ENCODE results near the gene SAMD4B. TPM values are rescaled to one million over a fixed set of nuclear protein-coding genes. Genes with fewer than 3 reads are reported as not detected.
A peak's percentile ranks its signal among the peaks of the same experiment; 100 is the strongest.

Gene SAMD4B
- total RNA-seq, 2 donors from 2014 or later = 41.5 to 77.8 TPM

DNA sequence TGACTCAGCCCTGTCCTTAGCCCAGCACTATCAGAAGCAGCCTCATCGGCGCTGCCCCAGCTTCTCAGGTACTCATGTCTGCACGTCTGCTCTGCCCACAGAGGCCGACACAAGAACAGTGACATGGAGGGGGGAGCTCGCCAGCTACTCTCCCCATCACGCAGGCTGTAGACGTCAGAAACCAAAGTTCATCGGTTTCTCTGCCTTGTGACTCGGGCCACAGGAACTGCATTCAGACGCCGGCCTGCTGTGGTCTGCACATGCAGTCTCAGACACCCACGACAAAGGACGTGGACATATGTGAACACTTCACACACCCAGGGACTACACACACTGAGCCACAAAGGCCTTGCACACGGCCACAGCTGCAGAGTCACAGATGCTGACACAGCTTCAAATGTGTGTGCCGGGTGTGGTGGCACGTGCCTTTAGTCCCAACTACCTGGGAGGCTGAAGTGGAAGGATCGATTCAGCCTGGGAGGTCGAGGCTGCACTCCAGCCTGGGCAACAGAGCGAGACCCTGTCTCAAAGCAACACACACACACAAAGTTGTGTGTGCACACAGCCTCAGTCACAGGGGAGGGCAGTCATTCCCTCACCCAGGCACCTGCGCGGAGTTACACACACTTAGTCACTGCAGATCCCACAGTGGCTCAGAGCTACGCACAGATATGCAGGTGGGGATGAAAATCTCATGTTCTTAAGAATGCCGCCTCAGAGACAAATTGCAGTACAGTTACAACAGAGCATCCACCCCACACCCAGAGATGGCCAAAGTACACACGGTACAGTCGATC is 59.5 kb downstream of the SAMD4B start:
- intact Hi-C loops (cut with DNase I) = no loop called here
- Histone ChIP-seq H3K27me3 (no peaks in the 10 kb centered on the region), H3K4me3 (no peak overlapping the region), H3K27ac (peak overlapping the region; percentile 91 to 98 (median 96)), H3K36me3 (replicated peaks in 1 of 2; ENCODE audit: insufficient read depth in 1 of 2, low read depth in 2 of 2) (no peaks in the 10 kb centered on the region), H3K9me3 (no peaks in the 10 kb centered on the region), H3K4me1 (peaks cover 52% of the 10 kb centered on the region)
- 44 to 55% methylated on average over 4 to 25 of the region's 25 CpGs for WGBS, 2 donors
- ATAC-seq (no peak), DNase-seq (peak in 3 of 4 donors; percentile 54 to 79 (median 56))
- TF ChIP-seq, protein P1, sequence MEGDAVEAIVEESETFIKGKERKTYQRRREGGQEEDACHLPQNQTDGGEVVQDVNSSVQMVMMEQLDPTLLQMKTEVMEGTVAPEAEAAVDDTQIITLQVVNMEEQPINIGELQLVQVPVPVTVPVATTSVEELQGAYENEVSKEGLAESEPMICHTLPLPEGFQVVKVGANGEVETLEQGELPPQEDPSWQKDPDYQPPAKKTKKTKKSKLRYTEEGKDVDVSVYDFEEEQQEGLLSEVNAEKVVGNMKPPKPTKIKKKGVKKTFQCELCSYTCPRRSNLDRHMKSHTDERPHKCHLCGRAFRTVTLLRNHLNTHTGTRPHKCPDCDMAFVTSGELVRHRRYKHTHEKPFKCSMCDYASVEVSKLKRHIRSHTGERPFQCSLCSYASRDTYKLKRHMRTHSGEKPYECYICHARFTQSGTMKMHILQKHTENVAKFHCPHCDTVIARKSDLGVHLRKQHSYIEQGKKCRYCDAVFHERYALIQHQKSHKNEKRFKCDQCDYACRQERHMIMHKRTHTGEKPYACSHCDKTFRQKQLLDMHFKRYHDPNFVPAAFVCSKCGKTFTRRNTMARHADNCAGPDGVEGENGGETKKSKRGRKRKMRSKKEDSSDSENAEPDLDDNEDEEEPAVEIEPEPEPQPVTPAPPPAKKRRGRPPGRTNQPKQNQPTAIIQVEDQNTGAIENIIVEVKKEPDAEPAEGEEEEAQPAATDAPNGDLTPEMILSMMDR (IDR thresholded peaks at IDR 0.05) = no peak
- peak in 2 of 3 donors; percentile 32 to 53 for TF ChIP-seq POLR2A (IDR thresholded peaks at IDR 0.05)

DNA sequence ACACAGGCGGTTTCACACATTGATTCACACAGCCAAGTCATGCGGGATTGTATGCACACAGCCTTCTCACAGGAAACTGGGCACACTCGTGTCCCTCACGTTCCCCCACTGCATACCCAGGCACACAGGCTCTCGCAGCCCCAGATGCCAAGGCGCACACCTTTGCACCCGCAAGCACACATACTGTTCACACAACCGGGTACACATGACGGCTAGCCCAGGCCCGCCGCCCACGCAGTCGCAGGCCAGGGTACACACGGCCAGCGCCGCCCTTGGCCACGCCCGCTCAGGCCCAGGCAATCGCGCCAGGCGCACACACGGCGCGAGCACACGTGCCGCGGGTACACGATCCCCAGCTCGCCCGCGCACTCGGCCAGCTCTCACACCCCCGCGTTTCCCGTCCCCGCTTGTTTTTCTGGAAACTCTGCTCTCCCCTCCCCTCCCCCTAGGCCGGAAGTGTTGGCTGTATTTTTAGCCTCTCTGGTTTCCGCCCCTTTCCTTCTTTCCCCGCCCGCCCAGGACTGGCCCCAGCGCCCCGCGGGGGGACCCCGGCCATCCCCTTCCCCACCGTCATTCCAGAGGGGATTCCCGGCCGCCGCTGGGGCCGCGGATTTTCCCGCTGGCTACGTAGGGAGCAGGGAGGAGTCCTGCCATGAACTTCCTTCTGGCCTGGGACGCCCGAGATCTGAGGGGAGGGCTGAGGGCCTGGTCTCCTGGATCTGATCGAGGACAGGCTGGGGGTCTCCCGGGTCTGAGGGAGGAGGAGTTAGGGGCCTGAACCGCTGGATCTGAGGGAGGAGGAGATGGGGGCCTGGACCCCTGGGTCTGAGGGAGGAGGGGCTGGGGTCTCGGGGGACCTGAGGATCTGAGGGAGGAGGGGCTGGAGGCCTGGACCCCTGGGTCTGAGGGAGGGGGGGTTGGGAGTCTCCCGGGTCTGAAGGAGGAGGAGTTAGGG is 60.4 kb downstream of the SAMD4B start:
- H3K27me3 ChIP-seq = no peaks in the 10 kb centered on the region
- H3K27ac ChIP-seq = peak overlapping the region; percentile 91 to 98 (median 96)
- peak; percentile 90 to 95 (median 92) for DNase-seq
- TF ChIP-seq, protein P1 (IDR thresholded peaks at IDR 0.05) = no peak
- TF ChIP-seq POLR2A (IDR thresholded peaks at IDR 0.05) = peak; percentile 28 to 64 (median 59)
- H3K9me3 ChIP-seq = no peaks in the 10 kb centered on the region
- peak; percentile 49 for ATAC-seq
- 1% methylated on average over 31 to 59 of the region's 59 CpGs for WGBS, 2 donors
- peaks cover 44% of the 10 kb centered on the region for H3K4me1 ChIP-seq
- H3K4me3 ChIP-seq = no peak overlapping the region
- H3K36me3 ChIP-seq (replicated peaks in 1 of 2; ENCODE audit: insufficient read depth in 1 of 2, low read depth in 2 of 2) = no peaks in the 10 kb centered on the region
- intact Hi-C loops (cut with DNase I) = no loop called here

DNA sequence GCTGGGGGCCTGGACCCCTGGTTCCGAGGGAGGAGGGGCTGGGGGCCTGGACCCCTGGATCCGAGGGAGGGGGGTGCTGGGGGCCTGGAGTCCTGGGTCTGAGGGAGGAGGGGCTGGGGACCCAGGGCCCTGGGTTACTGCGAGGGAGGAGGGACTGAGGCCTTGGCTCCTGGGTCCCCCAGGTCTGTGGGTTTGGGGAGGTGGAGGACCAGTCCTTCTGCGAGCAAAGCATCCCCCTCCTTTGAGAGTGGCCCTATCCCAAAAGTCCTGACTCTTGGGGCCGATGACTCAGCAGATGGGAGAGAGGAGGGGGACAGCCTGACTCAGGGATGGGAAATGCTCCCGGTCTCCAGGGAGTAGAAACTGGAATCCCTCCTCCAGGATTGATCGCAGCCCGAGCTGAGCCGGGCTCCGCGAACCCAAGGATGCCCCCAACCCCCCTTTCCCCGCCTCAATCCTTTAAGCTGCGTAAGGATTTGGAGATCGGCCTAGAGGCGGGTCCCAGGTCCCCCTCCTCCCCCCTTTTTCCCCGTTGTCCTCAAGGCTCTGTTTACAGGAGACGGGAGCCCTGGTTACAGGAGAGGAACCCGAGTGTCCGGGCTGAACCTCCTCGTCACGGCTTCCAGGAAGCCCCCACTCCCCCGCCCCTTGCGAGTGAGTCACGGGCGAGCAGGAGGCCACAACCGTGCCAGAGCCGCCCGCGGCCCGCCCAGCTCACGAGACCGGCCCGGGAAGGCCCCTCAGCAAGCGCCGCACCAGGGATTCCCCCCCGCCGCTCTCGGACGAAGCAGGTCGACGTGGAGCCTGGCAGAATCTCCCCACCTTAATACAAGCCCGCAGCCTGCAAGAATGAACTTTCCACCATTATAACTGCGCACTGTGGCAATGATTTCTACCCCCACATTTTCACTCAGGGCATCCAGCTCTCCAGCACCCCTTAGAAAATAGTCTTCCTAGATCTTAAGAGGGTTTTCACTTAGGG is 61.4 kb downstream of the SAMD4B start:
- WGBS, 2 donors = 36 to 46% methylated on average over 18 to 42 of the region's 43 CpGs
- no peaks in the 10 kb centered on the region for H3K36me3 ChIP-seq (replicated peaks in 1 of 2; ENCODE audit: insufficient read depth in 1 of 2, low read depth in 2 of 2)

More for the DNA sequence above, 61.4 kb downstream of the SAMD4B start:
- ATAC-seq (peak; percentile 38), DNase-seq (peak; percentile 81 to 96 (median 88))
- intact Hi-C loops (cut with DNase I) = no loop called here
- Histone ChIP-seq H3K4me3 (no peak overlapping the region), H3K9me3 (no peaks in the 10 kb centered on the region), H3K27ac (peak overlapping the region; percentile 91 to 98 (median 96)), H3K27me3 (no peaks in the 10 kb centered on the region), H3K4me1 (peaks cover 44% of the 10 kb centered on the region)
- TF ChIP-seq POLR2A (IDR thresholded peaks at IDR 0.05) = peak; percentile 26 to 64 (median 58)
- TF ChIP-seq, protein P1 (IDR thresholded peaks at IDR 0.05) = no peak

Measured in body of pancreas (tissue), 4 donors.